WTC11 (cell line): Measurements from ENCODE around the gene SHTN1.

ENCODE experiments used
- CREB1 ChIP-seq: sonication (generic); formaldehyde crosslinking; IDR thresholded peaks from 2 replicates; pipeline ENCODE4 v1.8.0; 2023; ENCODE audit warnings: mild to moderate bottlenecking, missing genetic modification reagents
- TEAD1 ChIP-seq: sonication (generic); formaldehyde crosslinking; IDR thresholded peaks from 2 replicates; pipeline ENCODE4 v1.8.0; 2022; ENCODE audit warnings: mild to moderate bottlenecking, missing genetic modification reagents

DNA sequence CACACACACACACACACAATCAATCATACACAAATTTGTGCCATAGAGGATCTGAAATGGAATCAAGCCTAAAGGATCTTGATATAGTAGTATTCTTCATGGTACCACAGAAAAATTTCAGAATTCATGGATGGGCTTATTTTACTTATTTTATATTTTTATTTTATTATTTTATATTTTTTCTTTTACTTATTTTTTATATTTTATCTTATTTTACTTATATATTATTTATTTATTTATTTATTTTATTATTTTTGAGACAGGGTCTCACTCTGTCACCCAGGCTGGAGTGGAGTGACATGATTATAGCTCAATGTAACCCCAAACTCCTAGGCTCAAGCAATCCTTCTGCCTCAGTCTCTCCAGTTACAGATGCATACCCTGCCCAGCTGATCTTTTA lies 16.7 kb downstream of the SHTN1 start:
- TF ChIP-seq TEAD1 (CRISPR knock-in tag) (no peak), CREB1 (no peak)
